Type B pancreatic cell (in vitro differentiated cells): ENCODE data around the gene SETD1A. TPM values are rescaled to one million over a fixed set of nuclear protein-coding genes. Genes with fewer than 3 reads are reported as not detected.
"Not testable (repeated sequence)": the region's sequence is repeated elsewhere in the genome, so short reads cannot be mapped to it uniquely, and the experiment has no call there.

Experiments used
- DNase-seq: peaks from one replicate; pipeline ENCODE4 v3.0.0; 2021; ENCODE audit warnings: mixed read lengths; ENCODE audit not compliant: unreplicated experiment; ENCODE audit errors: extremely low spot score
- H3K27ac Mint-ChIP-seq: 2 replicates; pipeline ENCODE4 v1.8.0; 2021; ENCODE audit warnings: mild to moderate bottlenecking, mixed read lengths
- H3K27me3 Mint-ChIP-seq: 2 replicates; pipeline ENCODE4 v1.8.0; 2021; ENCODE audit warnings: mixed read lengths
- H3K36me3 Mint-ChIP-seq: 2 replicates; pipeline ENCODE4 v1.8.0; 2021; ENCODE audit warnings: mixed read lengths
- H3K4me1 Mint-ChIP-seq: one replicate; pipeline ENCODE4 v1.8.0; 2021; ENCODE audit warnings: mixed read lengths; ENCODE audit not compliant: unreplicated experiment
- H3K4me3 Mint-ChIP-seq: 2 replicates; pipeline ENCODE4 v1.8.0; 2021; ENCODE audit warnings: mild to moderate bottlenecking, mixed read lengths
- H3K9me3 Mint-ChIP-seq: 2 replicates; pipeline ENCODE4 v1.8.0; 2021; ENCODE audit warnings: mixed read lengths
- CTCF ChIP-seq: fragments of 200-600 bp; sonication (generic); conservative IDR thresholded peaks from 2 replicates; pipeline ENCODE4 v1.5.0; 2021; ENCODE audit warnings: antibody characterized with exemption, mild to moderate bottlenecking
- total RNA-seq: library from RNA; stranded (reverse); gene quantifications from 2 replicates; pipeline ENCODE4 v1.2.1, GENCODE V29; 2021; ENCODE audit warnings: low replicate concordance

SETD1A gene
- total RNA-seq, 1 donor from 2014 or later, result 25.0 TPM

- H3K4me1 Mint-ChIP-seq, result peaks cover 10% of the 10 kb centered on the region
- H3K9me3 Mint-ChIP-seq, result no peaks in the 10 kb centered on the region
- DNase-seq, result no peak
- H3K27ac Mint-ChIP-seq, result no peak overlapping the region
- no peak for TF ChIP-seq CTCF
- H3K36me3 Mint-ChIP-seq, result peaks cover 14% of the 10 kb centered on the region
- H3K27me3 Mint-ChIP-seq, result no peaks in the 10 kb centered on the region
- H3K4me3 Mint-ChIP-seq, result no peak overlapping the region
These were observed 26.4 kb upstream of the SETD1A start for GRCh38 chr16:30931068-30931650.

GRCh38 chr16:30934827-30935557, 22.6 kb upstream of the SETD1A start:
- no peaks in the 10 kb centered on the region for H3K27me3 Mint-ChIP-seq
- peaks cover 14% of the 10 kb centered on the region for H3K36me3 Mint-ChIP-seq
- no peak overlapping the region for H3K27ac Mint-ChIP-seq
- no peaks in the 10 kb centered on the region for H3K9me3 Mint-ChIP-seq
- TF ChIP-seq CTCF, result peak; percentile 65
- DNase-seq, result no peak
- no peak overlapping the region for H3K4me3 Mint-ChIP-seq
- peaks cover 4% of the 10 kb centered on the region for H3K4me1 Mint-ChIP-seq

- Mint-ChIP-seq H3K4me1 (peaks cover 4% of the 10 kb centered on the region), H3K27ac (peak overlapping the region; percentile 32), H3K36me3 (peaks cover 7% of the 10 kb centered on the region), H3K9me3 (no peaks in the 10 kb centered on the region), H3K27me3 (no peaks in the 10 kb centered on the region), H3K4me3 (no peak overlapping the region)
- TF ChIP-seq CTCF, result no peak
- DNase-seq, result no peak
These were observed 19.9 kb upstream of the SETD1A start for GRCh38 chr16:30937692-30938091.

- not testable (repeated sequence) for H3K27ac Mint-ChIP-seq, H3K27me3 Mint-ChIP-seq, H3K9me3 Mint-ChIP-seq, H3K4me3 Mint-ChIP-seq, H3K4me1 Mint-ChIP-seq, DNase-seq
- H3K36me3 Mint-ChIP-seq, result peaks cover 16% of the 10 kb centered on the region
These were observed 18.0 kb upstream of the SETD1A start for GRCh38 chr16:30939571-30939970.

GRCh38 chr16:30941600-30942425, 15.7 kb upstream of the SETD1A start:
- Mint-ChIP-seq H3K4me3 (no peak overlapping the region), H3K27ac (no peak overlapping the region), H3K36me3 (peaks cover 13% of the 10 kb centered on the region), H3K27me3 (no peaks in the 10 kb centered on the region), H3K4me1 (peaks cover 4% of the 10 kb centered on the region), H3K9me3 (no peaks in the 10 kb centered on the region)
- TF ChIP-seq CTCF, result peak; percentile 87
- no peak for DNase-seq

GRCh38 chr16:30942426-30942806, 15.1 kb upstream of the SETD1A start:
- no peak overlapping the region for H3K4me3 Mint-ChIP-seq
- H3K27ac Mint-ChIP-seq, result no peak overlapping the region
- H3K9me3 Mint-ChIP-seq, result no peaks in the 10 kb centered on the region
- DNase-seq, result no peak
- H3K4me1 Mint-ChIP-seq, result peaks cover 4% of the 10 kb centered on the region
- H3K27me3 Mint-ChIP-seq, result no peaks in the 10 kb centered on the region
- H3K36me3 Mint-ChIP-seq, result peaks cover 13% of the 10 kb centered on the region
- TF ChIP-seq CTCF, result no peak
